Measurements from ENCODE around the gene MAP3K5. TPM values are rescaled to one million over a fixed set of nuclear protein-coding genes. Genes with fewer than 3 reads are reported as not detected.

Gene MAP3K5
- total and polyA plus RNA-seq, 2 donors (not counting 3 experiments of a cell fraction or from before 2014, with no cell fraction given): 1.5 to 7.0 TPM

GRCh38 chr6:136711644-136712043 lies 80.6 kb downstream of the MAP3K5 start:
- POLR2A ChIA-PET: no interaction called here

GRCh38 chr6:136710877-136711552 lies 81.3 kb downstream of the MAP3K5 start:
- no peak overlapping the region for H3K4me2 ChIP-seq (ENCODE audit: insufficient read depth, low read length)
- no peak for DNase-seq (ENCODE audit: low read depth, low spot score)
- dilution Hi-C loops (cut with MboI; ENCODE audit: extremely low pct_ligation_motif_present, low sequenced_read_pairs): no loop called here

More at GRCh38 chr6:136711644-136712043, 80.6 kb downstream of the MAP3K5 start:
- no peaks in the 10 kb centered on the region for H3K27me3 ChIP-seq (ENCODE audit: control insufficient read depth in 2 of 2, insufficient read depth in 2 of 2, low read length in 2 of 2)
- TF ChIP-seq POLR2AphosphoS5 (IDR thresholded peaks at IDR 0.05; ENCODE audit: insufficient read depth, low read depth, low read length): no peak
- TF ChIP-seq GATA2 (IDR thresholded peaks at IDR 0.05; ENCODE audit: insufficient read depth, insufficient read length, low read depth, low read length): no peak
- TF ChIP-seq JUN (IDR thresholded peaks at IDR 0.05; ENCODE audit: borderline replicate concordance, insufficient read depth, insufficient read length, low read depth): no peak
- TF ChIP-seq POLR2A (IDR thresholded peaks at IDR 0.05; ENCODE audit: low read depth, low read length): no peak
- peaks cover 10% of the 10 kb centered on the region for H3K4me1 ChIP-seq (ENCODE audit: control insufficient read depth, extremely low read depth, insufficient read depth, low read length)
- H3K4me3 ChIP-seq (replicated peaks in 1 of 3; ENCODE audit: insufficient read depth in 1 of 3, low read depth in 1 of 3, low read length in 3 of 3): no peak overlapping the region
- H3K9ac ChIP-seq (replicated peaks; ENCODE audit: extremely low read depth, insufficient read depth, low read length): no peak overlapping the region
- DNase-seq (ENCODE audit: low read depth, low spot score): no peak
- no peak overlapping the region for H3K4me2 ChIP-seq (ENCODE audit: insufficient read depth, low read length)
- no peaks in the 10 kb centered on the region for H3K9me3 ChIP-seq (replicated peaks; ENCODE audit: control insufficient read depth, insufficient read depth, low read length)
- H4K20me1 ChIP-seq (replicated peaks; ENCODE audit: control insufficient read depth, extremely low read depth, insufficient read depth, low read length): no peaks in the 10 kb centered on the region
- CTCF ChIA-PET: interaction anchor here (1.0 to 3.8 kb wide), 3 partner anchors 9 to 81 kb away, joined by 4 to 16 read pairs (median 6); partner anchors contain the start of gene MAP3K5
- no peak overlapping the region for H3K27ac ChIP-seq (ENCODE audit: insufficient read depth, low read depth, low read length)
- no peak for FAIRE-seq
- intact Hi-C loops (cut with micrococcal nuclease): no loop called here
- no peaks in the 10 kb centered on the region for H3K79me2 ChIP-seq (ENCODE audit: control insufficient read depth, insufficient read depth, low read length)
- no peak overlapping the region for H2AFZ ChIP-seq (ENCODE audit: low read depth, low read length)
- H3K36me3 ChIP-seq (ENCODE audit: control insufficient read depth in 2 of 2, extremely low read depth in 1 of 2, insufficient read depth in 2 of 2, low read length in 2 of 2): no peaks in the 10 kb centered on the region
- dilution Hi-C loops (cut with MboI; ENCODE audit: extremely low pct_ligation_motif_present, low sequenced_read_pairs): no loop called here
- BruUV-seq (replicated peaks): no TSS peak
- no peaks in the 10 kb centered on the region for H3K9me1 ChIP-seq (replicated peaks; ENCODE audit: control insufficient read depth, extremely low read depth, insufficient read depth, low read length)

More at GRCh38 chr6:136710877-136711552, 81.3 kb downstream of the MAP3K5 start:
- Histone ChIP-seq H2AFZ (ENCODE audit: low read depth, low read length) (no peak overlapping the region), H3K79me2 (ENCODE audit: control insufficient read depth, insufficient read depth, low read length) (no peaks in the 10 kb centered on the region), H3K9me1 (replicated peaks; ENCODE audit: control insufficient read depth, extremely low read depth, insufficient read depth, low read length) (no peaks in the 10 kb centered on the region), H3K9ac (replicated peaks; ENCODE audit: extremely low read depth, insufficient read depth, low read length) (no peak overlapping the region), H4K20me1 (replicated peaks; ENCODE audit: control insufficient read depth, extremely low read depth, insufficient read depth, low read length) (no peaks in the 10 kb centered on the region), H3K4me3 (replicated peaks in 1 of 3; ENCODE audit: insufficient read depth in 1 of 3, low read depth in 1 of 3, low read length in 3 of 3) (no peak overlapping the region), H3K36me3 (ENCODE audit: control insufficient read depth in 2 of 2, extremely low read depth in 1 of 2, insufficient read depth in 2 of 2, low read length in 2 of 2) (no peaks in the 10 kb centered on the region), H3K27me3 (ENCODE audit: control insufficient read depth in 2 of 2, insufficient read depth in 2 of 2, low read length in 2 of 2) (no peaks in the 10 kb centered on the region), H3K4me1 (ENCODE audit: control insufficient read depth, extremely low read depth, insufficient read depth, low read length) (peaks cover 4% of the 10 kb centered on the region), H3K9me3 (replicated peaks; ENCODE audit: control insufficient read depth, insufficient read depth, low read length) (no peaks in the 10 kb centered on the region), H3K27ac (ENCODE audit: insufficient read depth, low read depth, low read length) (no peak overlapping the region)
- ChIA-PET POLR2A (no interaction called here), CTCF (interaction anchor here (1.0 to 3.8 kb wide), 3 partner anchors 9 to 81 kb away, joined by 4 to 16 read pairs (median 6); partner anchors contain the start of gene MAP3K5)
- no peak for FAIRE-seq
- intact Hi-C loops (cut with micrococcal nuclease): no loop called here
- BruUV-seq (replicated peaks): no TSS peak
- no peak for TF ChIP-seq FOS (IDR thresholded peaks at IDR 0.05; ENCODE audit: borderline replicate concordance, insufficient read depth, low read length)
- no peak for TF ChIP-seq EZH2 (IDR thresholded peaks at IDR 0.05; ENCODE audit: borderline replicate concordance, low read depth, low read length, severe bottlenecking)
- no peak for TF ChIP-seq MAX (IDR thresholded peaks at IDR 0.05; ENCODE audit: insufficient read depth, insufficient read length)
- no peak for TF ChIP-seq GATA2 (IDR thresholded peaks at IDR 0.05; ENCODE audit: insufficient read depth, insufficient read length, low read depth, low read length)
- TF ChIP-seq POLR2A (IDR thresholded peaks at IDR 0.05; ENCODE audit: low read depth, low read length): no peak
- no peak for TF ChIP-seq CTCF (IDR thresholded peaks at IDR 0.05; ENCODE audit: extremely low read depth in 1 of 2, insufficient read depth in 1 of 2, low read depth in 1 of 2, low read length in 2 of 2)
- no peak for TF ChIP-seq POLR2AphosphoS5 (IDR thresholded peaks at IDR 0.05; ENCODE audit: insufficient read depth, low read depth, low read length)
- no peak for TF ChIP-seq MYC (IDR thresholded peaks at IDR 0.05; ENCODE audit: low read depth, low read length)
- no peak for TF ChIP-seq JUN (IDR thresholded peaks at IDR 0.05; ENCODE audit: borderline replicate concordance, insufficient read depth, insufficient read length, low read depth)

Data from endothelial cell of umbilical vein (primary cell).